Measurements from ENCODE around the gene LRP11.
"Not testable (repeated sequence)": the region's sequence is repeated elsewhere in the genome, so short reads cannot be mapped to it uniquely, and the experiment has no call there.

LRP11 gene

DNA sequence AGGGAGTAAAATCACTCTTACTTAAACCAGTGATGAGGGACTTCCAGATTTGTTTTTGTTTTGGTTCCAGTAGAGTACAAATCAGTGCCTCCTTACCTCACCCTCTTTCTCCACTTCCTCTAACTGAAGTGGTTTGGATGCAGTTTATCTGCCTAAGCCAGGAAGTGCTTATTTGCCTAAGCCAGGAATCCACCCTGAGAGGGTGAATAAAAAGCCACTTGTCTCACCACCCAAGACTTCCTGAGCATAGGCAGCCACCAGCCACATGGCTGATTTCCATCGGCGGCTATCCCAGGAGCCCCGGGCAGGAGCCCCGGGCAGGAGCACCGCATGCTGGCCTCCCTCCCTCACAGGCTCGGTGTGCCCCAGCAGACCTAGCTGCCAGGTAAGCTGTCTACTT lies 12.0 kb downstream of the LRP11 start:
- no peak overlapping the region for H2AFZ ChIP-seq (ENCODE audit: low read length)
- H3K36me3 ChIP-seq (ENCODE audit: insufficient read depth, low read length) = no peaks in the 10 kb centered on the region
- H3F3A ChIP-seq (ENCODE audit: insufficient read depth, low read length) = no peaks in the 10 kb centered on the region
- no peaks in the 10 kb centered on the region for H3K79me2 ChIP-seq (ENCODE audit: insufficient read depth, low read length)
- H4K20me1 ChIP-seq (ENCODE audit: insufficient read depth, low read length) = no peaks in the 10 kb centered on the region
- no peak overlapping the region for H3K4me3 ChIP-seq (ENCODE audit: low read depth, low read length, poor library complexity, severe bottlenecking)
- H3K4me1 ChIP-seq (ENCODE audit: insufficient read depth, low read length, severe bottlenecking) = peaks cover 12% of the 10 kb centered on the region
- TF ChIP-seq, protein P1, sequence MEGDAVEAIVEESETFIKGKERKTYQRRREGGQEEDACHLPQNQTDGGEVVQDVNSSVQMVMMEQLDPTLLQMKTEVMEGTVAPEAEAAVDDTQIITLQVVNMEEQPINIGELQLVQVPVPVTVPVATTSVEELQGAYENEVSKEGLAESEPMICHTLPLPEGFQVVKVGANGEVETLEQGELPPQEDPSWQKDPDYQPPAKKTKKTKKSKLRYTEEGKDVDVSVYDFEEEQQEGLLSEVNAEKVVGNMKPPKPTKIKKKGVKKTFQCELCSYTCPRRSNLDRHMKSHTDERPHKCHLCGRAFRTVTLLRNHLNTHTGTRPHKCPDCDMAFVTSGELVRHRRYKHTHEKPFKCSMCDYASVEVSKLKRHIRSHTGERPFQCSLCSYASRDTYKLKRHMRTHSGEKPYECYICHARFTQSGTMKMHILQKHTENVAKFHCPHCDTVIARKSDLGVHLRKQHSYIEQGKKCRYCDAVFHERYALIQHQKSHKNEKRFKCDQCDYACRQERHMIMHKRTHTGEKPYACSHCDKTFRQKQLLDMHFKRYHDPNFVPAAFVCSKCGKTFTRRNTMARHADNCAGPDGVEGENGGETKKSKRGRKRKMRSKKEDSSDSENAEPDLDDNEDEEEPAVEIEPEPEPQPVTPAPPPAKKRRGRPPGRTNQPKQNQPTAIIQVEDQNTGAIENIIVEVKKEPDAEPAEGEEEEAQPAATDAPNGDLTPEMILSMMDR (IDR thresholded peaks at IDR 0.05; ENCODE audit: low read length) = no peak
- no peak for TF ChIP-seq EZH2 (IDR thresholded peaks at IDR 0.05; ENCODE audit: borderline replicate concordance, low read length)
- no peak overlapping the region for H3K27ac ChIP-seq (ENCODE audit: low read depth, low read length, poor library complexity, severe bottlenecking)
- H3K9me2 ChIP-seq (ENCODE audit: low read depth, low read length) = no peaks in the 10 kb centered on the region
- 0 out of 2 replicates have a peak, but pooled peaks cover 5% of the 10 kb centered on the region for H3K27me3 ChIP-seq (ENCODE audit: insufficient read depth, low read length)
- H3K4me2 ChIP-seq (ENCODE audit: low read length) = peak overlapping the region; percentile 7; the same call in 1 of the 2 replicates
- no peaks in the 10 kb centered on the region for H3K9me3 ChIP-seq (ENCODE audit: low read length)
- no peak overlapping the region for H3K9ac ChIP-seq (ENCODE audit: low read length)

DNA sequence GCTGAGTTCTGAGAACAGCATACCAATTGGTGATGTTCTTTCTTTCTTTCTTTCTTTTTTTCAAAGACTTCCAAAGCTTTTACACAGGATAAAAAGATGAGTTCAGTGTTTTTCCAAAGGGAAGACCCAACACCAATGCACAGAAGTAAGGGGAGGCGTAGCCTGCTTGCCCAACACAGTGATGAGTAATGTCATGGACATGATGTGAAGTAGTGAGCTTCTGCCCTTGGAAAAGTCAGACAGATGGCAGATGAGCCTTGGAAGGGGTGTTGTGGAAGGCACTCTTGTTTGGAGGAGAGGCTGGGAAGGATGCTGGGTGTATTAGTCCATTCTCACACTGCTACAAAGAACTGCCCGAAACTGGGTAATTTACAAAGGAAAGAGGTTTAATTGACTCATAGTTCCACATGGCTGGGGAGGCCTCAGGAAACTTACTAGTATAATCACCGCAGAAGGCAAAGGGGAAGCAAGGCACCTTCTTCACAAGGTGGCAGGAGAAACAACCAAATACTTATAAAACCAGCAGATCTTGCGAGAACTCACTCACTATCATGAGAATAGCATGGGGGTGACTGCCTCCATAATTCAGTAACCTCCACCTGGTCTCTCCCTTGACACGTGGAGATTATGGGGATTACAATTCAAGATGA lies 12.6 kb downstream of the LRP11 start:
- Histone ChIP-seq H3K4me1 (ENCODE audit: insufficient read depth, low read length, severe bottlenecking) (peaks cover 12% of the 10 kb centered on the region), H2AFZ (ENCODE audit: low read length) (no peak overlapping the region), H3K79me2 (ENCODE audit: insufficient read depth, low read length) (no peaks in the 10 kb centered on the region), H3K4me2 (ENCODE audit: low read length) (peak overlapping the region; percentile 7; the same call in 1 of the 2 replicates), H3K36me3 (ENCODE audit: insufficient read depth, low read length) (no peaks in the 10 kb centered on the region), H3K9me2 (ENCODE audit: low read depth, low read length) (no peaks in the 10 kb centered on the region), H3K9ac (ENCODE audit: low read length) (no peak overlapping the region), H3F3A (ENCODE audit: insufficient read depth, low read length) (no peaks in the 10 kb centered on the region), H3K27ac (ENCODE audit: low read depth, low read length, poor library complexity, severe bottlenecking) (no peak overlapping the region), H3K4me3 (ENCODE audit: low read depth, low read length, poor library complexity, severe bottlenecking) (no peak overlapping the region), H4K20me1 (ENCODE audit: insufficient read depth, low read length) (no peaks in the 10 kb centered on the region), H3K9me3 (ENCODE audit: low read length) (no peaks in the 10 kb centered on the region), H3K27me3 (ENCODE audit: insufficient read depth, low read length) (0 out of 2 replicates have a peak, but pooled peaks cover 5% of the 10 kb centered on the region)
- TF ChIP-seq, protein P1 (IDR thresholded peaks at IDR 0.05; ENCODE audit: low read length) = no peak
- no peak for TF ChIP-seq EZH2 (IDR thresholded peaks at IDR 0.05; ENCODE audit: borderline replicate concordance, low read length)

DNA sequence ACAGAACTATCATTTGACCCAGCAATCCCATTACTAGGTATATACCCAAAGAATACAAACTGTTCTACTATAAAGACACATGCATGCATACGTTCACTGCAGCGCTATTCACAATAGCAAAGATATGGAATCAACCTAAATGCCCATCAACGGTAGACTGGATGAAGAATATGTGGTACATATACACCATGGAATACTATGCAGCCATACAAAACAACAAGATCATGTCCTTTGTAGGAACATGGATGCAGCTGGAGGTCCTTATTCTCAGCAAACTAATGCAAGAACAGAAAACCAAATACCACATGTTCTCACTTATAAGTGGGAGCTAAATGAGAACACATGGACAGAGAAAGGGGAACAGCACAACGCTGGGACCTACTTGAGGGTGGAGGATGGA lies 15.8 kb downstream of the LRP11 start:
- not testable (repeated sequence) for H2AFZ ChIP-seq (ENCODE audit: low read length); H3K36me3 ChIP-seq (ENCODE audit: insufficient read depth, low read length); H3K9ac ChIP-seq (ENCODE audit: low read length); H4K20me1 ChIP-seq (ENCODE audit: insufficient read depth, low read length); H3K27ac ChIP-seq (ENCODE audit: low read depth, low read length, poor library complexity, severe bottlenecking); H3K27me3 ChIP-seq (ENCODE audit: insufficient read depth, low read length); H3K9me2 ChIP-seq (ENCODE audit: low read depth, low read length); H3F3A ChIP-seq (ENCODE audit: insufficient read depth, low read length); H3K9me3 ChIP-seq (ENCODE audit: low read length); H3K4me2 ChIP-seq (ENCODE audit: low read length); H3K4me3 ChIP-seq (ENCODE audit: low read depth, low read length, poor library complexity, severe bottlenecking); H3K79me2 ChIP-seq (ENCODE audit: insufficient read depth, low read length)
- H3K4me1 ChIP-seq (ENCODE audit: insufficient read depth, low read length, severe bottlenecking) = peaks cover 12% of the 10 kb centered on the region

DNA sequence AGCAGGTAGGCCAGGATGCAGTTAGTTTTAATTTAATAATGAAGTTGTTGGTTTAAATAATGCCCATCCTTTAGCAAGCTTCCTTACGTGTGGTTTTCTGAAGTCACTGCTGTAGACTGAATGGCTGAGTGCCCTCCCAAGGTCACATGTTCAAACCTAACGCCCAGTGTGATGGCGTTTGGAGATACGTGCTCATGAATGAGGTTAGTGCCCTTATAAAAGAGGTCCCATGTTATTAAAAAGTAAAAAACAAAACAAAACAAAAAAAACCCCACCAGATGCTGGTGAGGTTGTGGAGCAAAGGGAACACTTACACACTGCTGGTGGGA lies 16.3 kb downstream of the LRP11 start:
- Histone ChIP-seq H3K4me2 (ENCODE audit: low read length) (no peak overlapping the region), H3K9me3 (ENCODE audit: low read length) (no peaks in the 10 kb centered on the region), H2AFZ (ENCODE audit: low read length) (no peak overlapping the region), H3K36me3 (ENCODE audit: insufficient read depth, low read length) (no peaks in the 10 kb centered on the region), H3F3A (ENCODE audit: insufficient read depth, low read length) (no peaks in the 10 kb centered on the region), H3K79me2 (ENCODE audit: insufficient read depth, low read length) (no peaks in the 10 kb centered on the region), H3K4me1 (ENCODE audit: insufficient read depth, low read length, severe bottlenecking) (peaks cover 12% of the 10 kb centered on the region), H3K9ac (ENCODE audit: low read length) (no peak overlapping the region), H3K27ac (ENCODE audit: low read depth, low read length, poor library complexity, severe bottlenecking) (no peak overlapping the region), H4K20me1 (ENCODE audit: insufficient read depth, low read length) (no peaks in the 10 kb centered on the region), H3K9me2 (ENCODE audit: low read depth, low read length) (no peaks in the 10 kb centered on the region), H3K27me3 (ENCODE audit: insufficient read depth, low read length) (0 out of 2 replicates have a peak, but pooled peaks cover 4% of the 10 kb centered on the region), H3K4me3 (ENCODE audit: low read depth, low read length, poor library complexity, severe bottlenecking) (no peak overlapping the region)
- TF ChIP-seq, protein P1 (IDR thresholded peaks at IDR 0.05; ENCODE audit: low read length) = no peak
- TF ChIP-seq EZH2 (IDR thresholded peaks at IDR 0.05; ENCODE audit: borderline replicate concordance, low read length) = no peak

All from OCI-LY1 (cell line).